PFSK-1 (cell line): ENCODE results near the gene CA5A.

Experiments used
- FOXP2 ChIP-seq: optimal IDR thresholded peaks from 2 replicates; pipeline ENCODE3; 2011; ENCODE audit warnings: borderline replicate concordance, control low read depth, inconsistent platforms; ENCODE audit not compliant: insufficient read depth; ENCODE audit errors: extremely low read length, extremely low read depth
- POLR2AphosphoS5 ChIP-seq: IDR thresholded peaks from 2 replicates; pipeline ENCODE4 v1.6.1; 2012; ENCODE audit warnings: low read depth, mild to moderate bottlenecking, control low read depth, low read length, moderate library complexity
- SIN3A ChIP-seq: IDR thresholded peaks from 2 replicates; pipeline ENCODE4 v1.6.1; 2012; ENCODE audit warnings: mild to moderate bottlenecking, low read length, moderate library complexity, borderline replicate concordance; ENCODE audit not compliant: insufficient read depth
- TAF1 ChIP-seq: IDR thresholded peaks from 2 replicates; pipeline ENCODE4 v1.6.1; 2012; ENCODE audit warnings: low read length, control low read depth, borderline replicate concordance; ENCODE audit not compliant: insufficient read depth
- TF ChIP-seq, protein P1 (sequence below), 2 experiments: IDR thresholded peaks; 2 replicates each; pipeline versions ENCODE4 v1.6.1 to v1.8.0; 2011 to 2012; ENCODE audit warnings: low read depth in 2 of 2, low read length in 2 of 2, control low read depth in 1 of 2, inconsistent platforms in 1 of 2, mild to moderate bottlenecking in 1 of 2, moderate library complexity in 1 of 2; ENCODE audit not compliant: insufficient read depth in 1 of 2

DNA sequence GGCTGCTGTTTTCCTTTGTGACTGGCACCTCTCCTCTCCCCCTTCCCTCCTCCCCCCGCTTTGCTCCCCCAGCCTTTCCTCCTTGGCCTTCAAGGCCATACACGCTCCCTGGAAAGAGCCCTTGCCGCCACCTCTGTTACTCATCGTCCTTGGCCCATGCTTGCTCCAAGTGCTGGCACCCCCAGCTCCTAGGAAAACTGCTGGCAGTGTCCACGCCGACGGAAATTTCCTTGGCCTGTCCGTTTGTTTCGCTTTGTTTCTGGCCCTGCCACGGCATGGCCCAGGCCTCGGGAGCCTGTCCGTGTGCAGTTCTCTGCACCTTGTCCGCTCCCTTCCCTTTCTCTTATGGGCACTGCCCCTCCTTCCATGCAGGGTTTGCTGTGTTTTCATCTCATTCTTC is 18.0 kb downstream of the CA5A start:
- TF ChIP-seq SIN3A (no peak), POLR2AphosphoS5 (no peak), TAF1 (no peak), FOXP2 (no peak)
- TF ChIP-seq, protein P1, sequence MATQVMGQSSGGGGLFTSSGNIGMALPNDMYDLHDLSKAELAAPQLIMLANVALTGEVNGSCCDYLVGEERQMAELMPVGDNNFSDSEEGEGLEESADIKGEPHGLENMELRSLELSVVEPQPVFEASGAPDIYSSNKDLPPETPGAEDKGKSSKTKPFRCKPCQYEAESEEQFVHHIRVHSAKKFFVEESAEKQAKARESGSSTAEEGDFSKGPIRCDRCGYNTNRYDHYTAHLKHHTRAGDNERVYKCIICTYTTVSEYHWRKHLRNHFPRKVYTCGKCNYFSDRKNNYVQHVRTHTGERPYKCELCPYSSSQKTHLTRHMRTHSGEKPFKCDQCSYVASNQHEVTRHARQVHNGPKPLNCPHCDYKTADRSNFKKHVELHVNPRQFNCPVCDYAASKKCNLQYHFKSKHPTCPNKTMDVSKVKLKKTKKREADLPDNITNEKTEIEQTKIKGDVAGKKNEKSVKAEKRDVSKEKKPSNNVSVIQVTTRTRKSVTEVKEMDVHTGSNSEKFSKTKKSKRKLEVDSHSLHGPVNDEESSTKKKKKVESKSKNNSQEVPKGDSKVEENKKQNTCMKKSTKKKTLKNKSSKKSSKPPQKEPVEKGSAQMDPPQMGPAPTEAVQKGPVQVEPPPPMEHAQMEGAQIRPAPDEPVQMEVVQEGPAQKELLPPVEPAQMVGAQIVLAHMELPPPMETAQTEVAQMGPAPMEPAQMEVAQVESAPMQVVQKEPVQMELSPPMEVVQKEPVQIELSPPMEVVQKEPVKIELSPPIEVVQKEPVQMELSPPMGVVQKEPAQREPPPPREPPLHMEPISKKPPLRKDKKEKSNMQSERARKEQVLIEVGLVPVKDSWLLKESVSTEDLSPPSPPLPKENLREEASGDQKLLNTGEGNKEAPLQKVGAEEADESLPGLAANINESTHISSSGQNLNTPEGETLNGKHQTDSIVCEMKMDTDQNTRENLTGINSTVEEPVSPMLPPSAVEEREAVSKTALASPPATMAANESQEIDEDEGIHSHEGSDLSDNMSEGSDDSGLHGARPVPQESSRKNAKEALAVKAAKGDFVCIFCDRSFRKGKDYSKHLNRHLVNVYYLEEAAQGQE (IDR thresholded peaks at IDR 0.05; ENCODE audit: insufficient read depth in 1 of 2, low read depth in 2 of 2, low read length in 2 of 2) = no peak
